OCI-LY1 (cell line): ENCODE measurements around the gene HGFAC.

Source experiments
- CTCF ChIP-seq: fragments of 200-600 bp; sonication (generic), shearing (Covaris generic); IDR thresholded peaks from 2 replicates; pipeline ENCODE4 v1.5.1; 2017; ENCODE audit warnings: mild to moderate bottlenecking, antibody characterized with exemption, low read length, moderate library complexity, mixed read lengths
- EZH2 ChIP-seq: fragments of 200-600 bp; sonication (generic), shearing (Covaris generic); IDR thresholded peaks from 2 replicates; pipeline ENCODE4 v1.8.0; 2017; ENCODE audit warnings: borderline replicate concordance, mixed run types, mild to moderate bottlenecking, antibody characterized with exemption, low read length, moderate library complexity, mixed read lengths

DNA sequence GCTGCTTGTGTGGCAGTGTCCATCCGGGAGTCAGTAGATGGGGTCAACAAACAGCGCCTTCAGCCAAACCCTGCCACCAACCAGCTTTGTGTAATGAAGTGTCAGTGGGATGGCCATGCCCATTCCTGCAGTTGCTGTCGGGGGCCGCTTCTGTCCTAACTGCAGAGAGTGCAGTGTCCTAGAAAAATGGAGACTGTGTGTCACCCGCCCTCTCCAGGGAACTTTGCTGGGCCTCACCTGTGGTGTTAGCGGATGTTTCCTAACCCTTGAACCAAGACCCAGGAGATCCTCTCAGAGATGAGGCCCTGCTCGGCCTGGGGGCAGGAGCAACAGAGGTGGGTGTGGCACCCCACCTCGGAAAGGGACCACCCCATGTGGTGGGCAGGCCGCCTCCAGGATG, 35.3 kb upstream of the HGFAC start:
- TF ChIP-seq CTCF = no peak
- no peak for TF ChIP-seq EZH2
